Measurements from ENCODE around the gene SNRNP48.

DNA sequence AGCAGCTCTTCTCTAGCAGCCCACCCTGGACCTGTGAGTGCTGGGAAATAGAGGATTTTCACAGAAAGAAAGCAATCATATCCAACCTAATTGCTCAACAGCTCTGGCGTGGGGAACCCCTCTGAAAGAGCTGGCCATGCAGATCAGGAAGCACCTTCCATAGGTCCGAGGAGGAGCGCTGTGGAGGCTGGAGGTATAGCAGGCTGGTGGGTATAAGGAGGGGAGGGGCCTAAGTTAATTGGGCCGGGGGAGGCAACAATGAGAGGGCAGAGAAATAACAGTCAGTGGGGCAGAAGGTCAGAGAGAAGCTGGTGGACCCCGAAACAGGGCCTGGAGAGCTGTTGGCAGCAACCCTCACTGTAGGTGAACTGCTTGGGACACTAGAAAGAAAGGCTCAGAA is 40.8 kb downstream of the SNRNP48 start:
- TF ChIP-seq TAF1 (IDR thresholded peaks at IDR 0.05; ENCODE audit: borderline replicate concordance, low read depth, low read length) = no peak
- TF ChIP-seq POLR2A (IDR thresholded peaks at IDR 0.05; ENCODE audit: low read depth, low read length) = no peak
- TF ChIP-seq POLR2AphosphoS5 (IDR thresholded peaks at IDR 0.05; ENCODE audit: low read depth, low read length) = no peak

Measured in GM12892 (cell line).